HG03159 (cell line): Measurements from ENCODE around the gene PNKP.
A peak's percentile ranks its signal among the peaks of the same experiment; 100 is the strongest.

Experiments
- ATAC-seq: cut with Tn5 transposase; IDR thresholded peaks from one replicate; pipeline ENCODE4 v1.9.1; 2021; ENCODE audit warnings: mild to moderate bottlenecking, moderate library complexity; ENCODE audit not compliant: unreplicated experiment

The PNKP gene

GRCh38 chr19:49860336-49861102 is 6.9 kb downstream of the PNKP start:
- ATAC-seq: no peak

GRCh38 chr19:49859682-49860335 is 7.6 kb downstream of the PNKP start:
- ATAC-seq: no peak

GRCh38 chr19:49858088-49858985 is 9.0 kb downstream of the PNKP start:
- ATAC-seq: no peak

- ATAC-seq: no peak
Measured at GRCh38 chr19:49857838-49858087, 9.6 kb downstream of the PNKP start.

GRCh38 chr19:49857061-49857837 is 10.1 kb downstream of the PNKP start:
- ATAC-seq: no peak

GRCh38 chr19:49856574-49857021 is 10.8 kb downstream of the PNKP start:
- ATAC-seq: no peak

- ATAC-seq: no peak
Measured at GRCh38 chr19:49855676-49856573, 11.5 kb downstream of the PNKP start.

- ATAC-seq: no peak
Measured at GRCh38 chr19:49855277-49855675, 12.1 kb downstream of the PNKP start.

GRCh38 chr19:49854378-49855263 is 12.8 kb downstream of the PNKP start:
- no peak for ATAC-seq

GRCh38 chr19:49853852-49854377 is 13.5 kb downstream of the PNKP start:
- ATAC-seq: no peak

- ATAC-seq: no peak
Measured at GRCh38 chr19:49852631-49853126, 14.7 kb downstream of the PNKP start.

- no peak for ATAC-seq
Measured at GRCh38 chr19:49851456-49852259, 15.7 kb downstream of the PNKP start.

GRCh38 chr19:49850487-49851342 is 16.7 kb downstream of the PNKP start, which contains the start of gene PTOV1:
PTOV1 (plus strand) TSS chr19:49851159.
- ATAC-seq: peak; percentile 65

GRCh38 chr19:49850221-49850486 is 17.2 kb downstream of the PNKP start:
- no peak for ATAC-seq

GRCh38 chr19:49849433-49850220 is 17.7 kb downstream of the PNKP start:
- no peak for ATAC-seq

- no peak for ATAC-seq
Measured at GRCh38 chr19:49848938-49849337, 18.4 kb downstream of the PNKP start.
